Tibial nerve (tissue), 4 donors: Measurements from ENCODE around the gene GCN1.

Experiments
- EP300 ChIP-seq, 2 donors: sonication (generic); formaldehyde crosslinking; IDR thresholded peaks; one replicate each; pipeline ENCODE4 v1.6.1; 2017; ENCODE audit warnings: antibody characterized with exemption in 2 of 2, mild to moderate bottlenecking in 1 of 2
- TF ChIP-seq, protein P1 (sequence below), 5 experiments: fragments of 200-600 bp in 3 of 5; fragments of 450-650 bp in 2 of 5; sonication (generic) in 3 of 5; IDR thresholded peaks; one replicate each; pipeline ENCODE4 v1.5.1; 2016 to 2019; ENCODE audit warnings: antibody characterized with exemption in 5 of 5, mild to moderate bottlenecking in 3 of 5, moderate library complexity in 2 of 5

DNA sequence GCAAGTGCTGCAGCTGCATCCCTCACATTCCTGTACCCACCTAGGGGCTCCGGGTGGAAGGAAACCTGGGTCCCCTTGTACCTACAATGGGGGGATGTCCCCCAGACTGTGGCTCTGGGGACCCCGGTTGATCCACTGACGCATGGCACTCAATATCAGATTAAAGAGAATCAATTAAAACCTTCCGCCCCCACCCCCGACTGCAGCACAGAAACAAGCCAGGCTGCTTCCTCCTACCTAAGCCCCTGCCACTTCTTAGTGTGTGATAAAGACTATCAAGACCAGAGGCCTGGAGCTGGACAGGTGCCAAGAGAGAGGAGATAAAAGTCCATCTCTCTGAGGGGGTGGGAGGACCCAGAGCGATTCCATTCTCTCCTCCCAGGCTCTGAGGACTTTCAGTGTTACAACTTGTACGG, 34.6 kb upstream of the GCN1 start:
- TF ChIP-seq, protein P1, sequence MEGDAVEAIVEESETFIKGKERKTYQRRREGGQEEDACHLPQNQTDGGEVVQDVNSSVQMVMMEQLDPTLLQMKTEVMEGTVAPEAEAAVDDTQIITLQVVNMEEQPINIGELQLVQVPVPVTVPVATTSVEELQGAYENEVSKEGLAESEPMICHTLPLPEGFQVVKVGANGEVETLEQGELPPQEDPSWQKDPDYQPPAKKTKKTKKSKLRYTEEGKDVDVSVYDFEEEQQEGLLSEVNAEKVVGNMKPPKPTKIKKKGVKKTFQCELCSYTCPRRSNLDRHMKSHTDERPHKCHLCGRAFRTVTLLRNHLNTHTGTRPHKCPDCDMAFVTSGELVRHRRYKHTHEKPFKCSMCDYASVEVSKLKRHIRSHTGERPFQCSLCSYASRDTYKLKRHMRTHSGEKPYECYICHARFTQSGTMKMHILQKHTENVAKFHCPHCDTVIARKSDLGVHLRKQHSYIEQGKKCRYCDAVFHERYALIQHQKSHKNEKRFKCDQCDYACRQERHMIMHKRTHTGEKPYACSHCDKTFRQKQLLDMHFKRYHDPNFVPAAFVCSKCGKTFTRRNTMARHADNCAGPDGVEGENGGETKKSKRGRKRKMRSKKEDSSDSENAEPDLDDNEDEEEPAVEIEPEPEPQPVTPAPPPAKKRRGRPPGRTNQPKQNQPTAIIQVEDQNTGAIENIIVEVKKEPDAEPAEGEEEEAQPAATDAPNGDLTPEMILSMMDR (IDR thresholded peaks at IDR 0.05) = no peak
- no peak for TF ChIP-seq EP300 (IDR thresholded peaks at IDR 0.05)
